ENCODE data around the gene CACTIN. TPM values are rescaled to one million over a fixed set of nuclear protein-coding genes. Genes with fewer than 3 reads are reported as not detected.
"Not testable (repeated sequence)": the region's sequence is repeated elsewhere in the genome, so short reads cannot be mapped to it uniquely, and the experiment has no call there.

CACTIN gene
- total RNA-seq, 1 donor from 2014 or later = 13.5 TPM

DNA sequence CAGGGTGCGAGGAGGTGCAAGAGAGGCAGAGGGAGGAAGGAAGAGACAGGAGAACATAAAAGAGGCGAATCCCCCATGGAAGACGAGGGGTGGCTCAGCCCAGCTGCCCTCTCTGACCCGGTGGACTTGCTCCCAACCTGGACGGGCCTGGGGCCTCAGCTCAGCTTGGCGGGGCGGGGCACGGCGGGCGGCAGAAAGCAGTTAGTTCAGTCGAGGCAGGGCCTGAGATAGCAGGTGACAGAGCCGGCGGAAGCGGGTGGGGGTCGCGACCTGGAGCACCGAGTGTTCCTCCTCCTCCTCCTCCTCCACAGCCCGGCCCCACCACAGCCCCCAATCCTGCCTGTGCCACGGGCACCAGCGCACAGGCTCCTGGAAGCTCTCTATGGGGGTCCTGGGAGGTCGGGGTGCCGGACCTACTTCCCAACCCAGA lies 7.0 kb upstream of the CACTIN start:
- no peak for ATAC-seq
- DNase-seq = no peak
- intact Hi-C loops (cut with micrococcal nuclease) = no loop called here

DNA sequence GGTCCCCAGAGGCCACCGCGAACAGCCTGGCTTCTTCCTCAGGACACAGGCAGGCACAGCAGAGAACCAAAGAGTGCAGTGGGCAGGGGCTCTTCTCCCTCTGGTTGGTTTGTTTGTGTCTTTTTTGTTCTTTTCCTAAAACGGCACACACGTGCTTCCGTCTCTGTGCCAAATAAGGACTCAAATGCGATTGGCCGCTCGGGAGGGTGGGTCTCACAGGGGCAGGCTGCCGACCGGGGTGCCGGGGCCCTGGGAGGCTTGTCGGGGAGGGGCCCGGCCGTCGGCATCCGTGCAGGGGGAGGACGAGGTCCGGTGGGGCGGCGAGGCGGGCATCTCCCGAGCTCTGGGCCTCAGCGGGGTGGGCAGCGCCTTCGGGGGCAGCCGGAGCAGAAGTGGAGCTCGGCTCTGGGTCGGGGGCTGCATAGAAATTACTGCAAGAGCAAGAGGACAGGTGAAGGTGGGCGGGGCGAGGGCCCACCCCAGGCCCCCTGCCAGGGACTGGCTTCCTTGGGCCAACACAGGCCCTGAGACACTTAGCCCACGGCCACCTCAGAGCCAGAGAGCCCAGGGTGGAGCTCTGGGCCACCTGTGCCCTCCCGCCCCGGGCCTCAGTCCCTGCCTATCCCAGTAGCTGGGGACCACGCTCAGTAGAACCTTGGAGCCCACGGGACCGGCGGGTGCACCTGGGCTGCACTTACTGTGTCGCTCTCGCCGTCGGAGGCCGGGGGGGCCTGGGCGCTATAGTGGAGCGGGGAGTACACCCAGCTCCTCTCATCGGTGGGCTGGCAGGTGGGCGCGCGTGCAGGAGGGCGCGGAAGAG lies 6.4 kb upstream of the CACTIN start:
- ATAC-seq (no peak), DNase-seq (no peak)
- intact Hi-C loops (cut with micrococcal nuclease) = no loop called here

DNA sequence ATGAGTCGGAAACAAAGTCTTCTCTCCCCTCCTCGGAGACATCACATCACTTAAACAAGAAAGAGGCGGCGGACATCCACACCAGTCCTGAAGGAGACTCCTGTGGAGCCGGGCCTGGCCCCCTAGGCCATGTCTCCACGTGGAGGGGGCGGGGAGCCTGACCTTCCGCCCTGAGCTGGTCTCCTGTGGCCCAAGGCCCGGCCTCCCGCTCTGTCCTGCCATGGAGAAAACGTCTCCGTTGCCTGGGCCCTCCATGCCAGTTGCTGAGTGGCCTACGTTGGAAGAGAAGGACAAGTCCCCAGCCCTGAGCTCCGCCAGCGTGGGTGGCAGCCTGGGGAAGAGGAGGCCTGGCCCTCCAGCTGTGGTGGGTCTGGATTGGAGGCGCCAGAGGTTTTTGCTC lies 5.5 kb upstream of the CACTIN start:
- intact Hi-C loops (cut with micrococcal nuclease) = no loop called here
- no peak for ATAC-seq

DNA sequence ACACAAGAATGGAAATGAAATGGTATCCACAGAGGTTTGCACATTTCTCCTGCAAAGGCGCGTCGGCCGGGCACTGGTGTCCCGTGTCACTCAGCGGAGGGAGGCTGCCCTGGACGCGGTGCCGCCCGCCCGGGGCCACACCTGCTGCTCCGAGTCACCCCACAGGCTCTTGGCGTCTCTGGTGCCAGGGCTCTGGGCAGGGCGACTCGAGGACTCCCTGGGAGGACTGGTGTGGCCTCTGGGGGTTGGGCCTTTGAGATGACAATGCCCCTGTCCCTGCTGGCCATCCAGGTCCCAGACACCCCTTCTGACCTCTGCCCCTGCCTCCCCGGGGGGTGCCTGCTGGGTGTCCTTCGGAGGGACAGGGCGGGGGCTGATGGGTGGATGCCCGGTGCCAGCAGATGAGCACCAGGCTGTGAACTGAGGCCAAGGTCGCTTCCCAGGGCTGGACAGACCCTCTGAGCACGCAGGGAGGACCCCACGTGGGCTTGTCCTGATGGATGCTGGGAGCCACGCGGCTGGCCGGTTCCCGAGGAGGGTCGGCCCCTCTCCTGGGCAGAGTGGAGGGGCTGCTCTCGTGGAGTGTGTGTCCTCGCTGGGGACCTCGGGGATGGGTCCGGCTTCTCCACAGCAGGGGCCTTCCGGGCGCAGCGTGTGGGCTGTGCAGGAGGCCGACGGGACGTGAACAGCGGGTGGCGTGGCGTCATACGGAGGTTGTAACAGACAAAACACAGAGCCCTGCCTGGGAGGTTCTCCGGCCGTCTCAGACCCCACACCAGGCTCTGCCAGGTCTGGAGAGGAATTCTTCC lies 4.7 kb upstream of the CACTIN start:
- ATAC-seq = no peak
- intact Hi-C loops (cut with micrococcal nuclease) = no loop called here
- no peak for DNase-seq

More for the DNA sequence above, 5.5 kb upstream of the CACTIN start:
- DNase-seq = no peak

DNA sequence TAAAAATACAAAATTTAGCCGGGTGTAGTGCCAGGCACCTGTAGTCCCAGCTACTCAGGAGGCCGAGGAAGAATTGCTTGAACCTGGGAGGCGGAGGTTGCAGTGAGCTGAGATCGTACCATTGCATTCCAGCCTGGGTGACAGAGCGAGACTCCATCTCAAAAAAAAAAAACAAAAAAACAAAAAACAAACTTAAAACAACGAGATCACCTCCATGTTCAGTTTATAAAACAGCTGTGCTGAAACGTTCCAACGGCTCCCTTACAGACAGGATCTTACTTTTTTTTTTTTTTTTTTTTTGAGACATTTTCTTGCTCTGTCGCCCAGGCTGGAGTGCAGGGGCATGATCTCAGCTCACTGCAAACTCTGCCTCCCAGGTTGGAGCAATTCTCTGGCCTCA lies 2.2 kb upstream of the CACTIN start:
- DNase-seq; intact Hi-C loops (cut with micrococcal nuclease); ATAC-seq: not testable (repeated sequence)

DNA sequence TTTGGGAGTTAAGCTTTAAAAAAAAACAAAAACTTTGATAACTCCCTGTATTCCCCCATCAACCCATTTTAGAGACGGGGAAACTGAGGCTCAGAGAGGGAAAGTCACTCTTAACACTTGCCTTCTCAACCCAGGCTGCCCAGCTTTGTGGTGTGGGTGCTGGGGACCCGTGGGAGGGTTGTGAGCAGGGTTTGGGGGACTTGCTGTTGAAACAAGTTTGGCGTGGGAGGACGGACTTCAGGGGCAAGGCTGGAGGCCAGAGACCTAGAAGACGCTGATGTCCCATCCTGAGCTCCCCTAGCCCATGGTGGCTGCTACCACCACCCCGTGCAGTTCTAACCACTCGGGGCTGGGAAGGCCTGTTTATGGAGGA lies 747 bp upstream of the CACTIN start:
- intact Hi-C loops (cut with micrococcal nuclease) = no loop called here

DNA sequence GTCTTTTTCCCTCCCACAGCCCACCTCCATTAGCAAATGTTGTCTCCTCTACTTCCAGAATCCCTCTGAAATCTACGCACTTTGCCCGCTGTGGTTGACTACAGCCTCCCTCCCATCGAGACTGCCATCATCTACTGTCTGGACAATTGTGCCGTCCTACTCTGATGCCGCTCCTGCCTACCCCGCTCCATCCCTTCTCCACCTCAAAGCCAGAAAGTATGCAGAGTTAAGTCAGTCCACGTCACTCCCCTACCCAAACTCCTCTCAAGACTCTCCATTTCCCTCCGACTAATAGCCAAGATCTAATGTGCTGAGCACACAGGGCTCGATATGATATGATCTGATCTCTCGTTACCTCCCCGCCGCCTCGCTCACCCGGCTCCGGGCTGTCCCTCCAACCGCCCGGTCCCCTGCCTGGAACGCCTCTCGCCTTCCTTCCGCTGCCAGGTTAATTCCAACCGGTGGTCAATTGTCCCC lies 556 bp downstream of the CACTIN start:
- DNase-seq = no peak
- intact Hi-C loops (cut with micrococcal nuclease) = no loop called here
- no peak for ATAC-seq

More for the DNA sequence above, 747 bp upstream of the CACTIN start:
- ATAC-seq = no peak
- no peak for DNase-seq

DNA sequence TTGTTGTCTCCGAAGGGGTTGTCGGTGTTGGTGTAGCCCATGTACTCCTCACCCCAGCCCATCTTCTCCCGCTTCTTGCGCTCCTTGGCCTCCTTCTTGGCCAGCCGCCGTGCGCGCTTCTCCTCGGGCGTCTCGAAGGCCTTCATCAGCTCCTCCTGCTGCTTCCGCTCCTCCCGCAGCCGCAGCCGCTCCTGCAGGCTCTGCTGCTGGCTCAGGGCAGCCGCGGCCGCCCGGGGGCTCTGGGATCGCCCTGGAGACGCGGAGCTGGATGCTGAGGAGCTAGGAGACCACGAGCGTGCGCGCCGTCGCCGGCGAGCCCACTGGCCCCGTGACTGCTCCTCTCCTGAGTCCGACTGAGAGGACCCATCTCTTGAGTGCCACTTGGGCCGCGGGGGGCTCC lies 2.9 kb downstream of the CACTIN start:
- intact Hi-C loops (cut with micrococcal nuclease) = no loop called here
- DNase-seq (no peak), ATAC-seq (no peak)

DNA sequence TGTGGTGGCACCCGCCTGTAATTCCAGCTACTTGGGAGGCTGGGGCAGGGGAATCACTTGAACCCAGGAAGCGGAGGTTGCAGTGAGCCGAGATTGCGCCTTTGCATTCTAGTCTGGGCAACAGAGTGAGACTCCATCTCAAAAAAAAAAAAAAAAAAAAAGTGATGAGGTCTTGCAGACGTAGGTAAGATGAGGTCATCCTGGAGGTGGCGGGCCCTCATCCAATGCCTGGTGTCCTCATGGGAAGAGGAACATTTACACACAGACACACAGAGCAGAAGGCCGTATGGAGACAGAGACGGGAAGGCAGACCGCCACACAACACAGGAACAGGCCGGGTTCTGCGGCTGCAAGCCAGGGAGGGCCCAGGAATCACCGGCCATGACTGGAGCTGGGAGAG lies 4.4 kb downstream of the CACTIN start:
- intact Hi-C loops (cut with micrococcal nuclease) = no loop called here
- ATAC-seq = no peak
- DNase-seq = no peak

DNA sequence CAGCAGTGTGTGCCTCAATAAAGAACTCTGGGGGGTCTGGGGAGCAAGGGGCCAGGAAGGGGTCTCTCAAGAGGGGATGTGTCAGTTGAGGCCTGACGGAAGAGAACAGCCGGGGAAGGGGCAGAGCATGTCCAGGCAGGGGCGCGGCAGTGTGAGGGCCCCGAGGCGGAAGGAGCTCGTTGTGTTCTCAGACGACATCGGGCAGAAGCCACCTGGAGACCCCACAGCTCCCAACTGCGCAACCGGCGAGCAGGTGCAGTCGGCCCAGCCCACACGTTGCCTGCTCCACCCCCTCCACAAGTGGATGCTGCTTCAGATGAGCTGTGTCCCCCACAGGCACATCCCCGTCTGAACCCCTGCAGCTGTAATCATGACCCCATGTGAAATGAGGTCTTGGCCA lies 4.9 kb downstream of the CACTIN start:
- no peak for ATAC-seq
- intact Hi-C loops (cut with micrococcal nuclease) = no loop called here
- no peak for DNase-seq

DNA sequence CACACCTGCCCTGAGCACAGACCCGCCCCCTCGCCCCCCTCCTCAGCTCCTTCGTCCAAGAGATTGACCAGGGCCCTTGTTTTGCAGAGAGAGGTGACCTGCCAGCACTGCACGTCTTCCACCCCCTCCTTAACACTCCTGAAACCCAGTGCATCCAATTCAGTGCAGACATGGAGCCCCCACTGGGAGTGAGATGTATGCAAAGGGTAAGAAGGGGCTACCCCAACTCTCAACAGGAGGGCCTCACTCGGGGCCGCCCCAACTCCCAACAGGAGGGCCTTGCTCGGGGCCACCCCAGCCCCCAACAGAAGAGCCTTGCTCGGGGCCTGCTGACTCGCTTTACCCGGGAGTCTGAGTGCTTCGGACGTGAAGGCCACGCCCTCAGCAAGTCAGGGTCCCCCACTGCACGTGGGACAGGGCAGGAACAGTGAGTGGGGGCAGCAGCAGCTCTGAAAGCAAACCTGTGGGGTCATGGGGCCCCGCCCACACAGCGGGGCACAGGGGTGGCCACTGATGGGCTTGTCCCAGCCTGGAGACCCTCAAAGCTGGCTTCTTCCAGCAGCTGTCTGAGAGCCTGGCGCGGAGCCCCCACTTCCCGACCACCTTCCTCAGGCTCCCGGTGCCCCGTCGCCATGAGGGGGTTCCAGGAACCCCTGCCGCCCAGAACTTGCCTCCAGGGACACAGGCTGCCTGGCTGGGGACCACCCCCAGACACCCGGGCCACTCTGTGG lies 5.6 kb downstream of the CACTIN start:
- intact Hi-C loops (cut with micrococcal nuclease) = no loop called here
- DNase-seq (no peak), ATAC-seq (no peak)

DNA sequence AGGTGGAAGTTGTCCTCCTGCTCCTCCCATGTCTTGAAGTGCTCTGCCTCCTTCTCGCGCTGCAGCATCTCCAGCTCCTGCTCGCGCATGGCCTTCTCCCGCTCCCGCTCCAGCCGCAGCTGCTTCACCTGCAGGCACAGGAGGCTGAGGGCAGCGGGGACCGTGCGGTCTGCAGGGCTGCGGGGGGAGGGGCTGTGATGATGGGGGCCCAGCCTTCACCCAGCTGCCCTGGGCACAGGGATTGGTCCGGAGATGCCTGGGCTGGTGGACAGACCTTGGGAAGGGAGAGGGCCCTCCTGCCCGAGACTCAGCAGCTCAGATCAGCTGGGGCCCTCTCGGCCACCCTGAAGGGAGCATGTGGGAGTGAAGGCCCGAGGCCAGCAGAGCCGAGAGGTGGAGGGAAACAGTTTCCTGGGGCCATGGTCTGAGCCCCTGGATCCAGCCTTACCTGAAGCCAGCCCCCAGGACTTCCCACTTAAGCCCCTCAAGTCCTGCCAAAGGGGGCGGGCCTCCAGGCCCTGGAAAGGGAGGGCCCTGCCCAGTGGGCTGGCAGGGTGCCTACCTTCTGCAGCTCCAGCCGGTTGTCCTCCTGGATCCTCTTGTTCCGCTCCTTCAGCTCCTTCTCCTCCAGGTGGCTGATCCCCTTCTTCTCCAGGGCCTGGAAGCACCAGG lies 6.3 kb downstream of the CACTIN start:
- ATAC-seq (no peak), DNase-seq (no peak)
- intact Hi-C loops (cut with micrococcal nuclease) = no loop called here

DNA sequence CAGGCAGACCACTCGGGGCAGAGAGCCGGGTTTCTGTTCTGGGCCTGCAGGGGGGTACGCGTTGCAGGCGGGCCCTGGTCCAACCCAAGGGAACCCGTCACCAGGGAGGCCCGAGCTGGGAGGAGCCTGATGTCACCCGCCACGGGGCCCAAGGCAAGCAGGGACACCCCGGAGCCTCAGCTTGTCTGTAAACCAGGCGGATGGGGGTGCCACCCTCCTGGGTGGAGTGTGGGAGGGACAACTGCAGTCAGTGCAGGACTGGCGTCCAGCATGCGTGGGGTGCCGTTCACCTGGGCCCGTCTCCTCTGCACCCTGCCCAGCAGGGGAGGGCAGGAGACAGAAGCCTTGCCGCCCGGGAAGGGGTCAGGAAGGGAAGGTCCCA lies 7.0 kb downstream of the CACTIN start:
- DNase-seq (no peak), ATAC-seq (no peak)
- intact Hi-C loops (cut with micrococcal nuclease) = no loop called here

DNA sequence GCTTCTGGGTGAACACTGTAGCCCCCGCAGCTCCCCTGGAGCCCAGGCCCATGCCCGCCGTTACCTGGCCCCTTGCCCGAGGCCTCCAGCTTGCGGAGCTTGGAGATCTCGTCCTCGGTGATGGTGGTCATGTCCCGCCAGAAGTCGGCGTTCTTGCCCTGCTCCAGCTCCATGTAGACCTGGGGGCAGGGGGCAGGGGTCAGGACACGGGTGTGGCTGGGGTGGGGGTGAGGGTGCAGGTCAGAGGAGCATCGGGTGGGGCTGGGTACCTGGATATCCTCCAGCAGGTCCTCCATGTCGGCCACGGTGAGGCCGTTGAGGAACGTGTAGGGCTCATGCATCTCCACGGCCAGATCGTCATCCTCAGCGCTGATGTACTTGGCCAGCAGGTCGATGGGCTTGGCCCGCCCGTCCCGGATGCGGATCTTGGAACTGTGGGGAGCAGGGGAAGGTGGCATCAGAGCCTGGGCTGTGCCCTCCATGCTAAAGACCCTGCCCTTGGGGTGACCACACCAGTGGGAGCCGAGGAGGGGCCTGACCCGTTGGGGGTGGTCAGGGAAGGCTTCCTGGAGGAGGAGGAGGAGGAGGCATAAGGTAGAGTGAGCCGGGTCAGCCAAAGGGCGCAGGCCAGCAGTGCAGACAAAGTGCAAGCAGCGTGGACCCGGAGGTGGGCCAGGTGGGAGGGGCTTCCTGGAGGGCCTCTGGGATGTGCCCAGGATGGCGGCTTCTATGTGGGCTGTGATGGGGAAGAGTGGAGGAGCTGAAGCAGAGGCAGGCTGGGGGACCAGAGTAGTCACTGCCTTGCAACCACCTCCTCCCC lies 7.6 kb downstream of the CACTIN start:
- DNase-seq (no peak), ATAC-seq (no peak)
- intact Hi-C loops (cut with micrococcal nuclease) = no loop called here

DNA sequence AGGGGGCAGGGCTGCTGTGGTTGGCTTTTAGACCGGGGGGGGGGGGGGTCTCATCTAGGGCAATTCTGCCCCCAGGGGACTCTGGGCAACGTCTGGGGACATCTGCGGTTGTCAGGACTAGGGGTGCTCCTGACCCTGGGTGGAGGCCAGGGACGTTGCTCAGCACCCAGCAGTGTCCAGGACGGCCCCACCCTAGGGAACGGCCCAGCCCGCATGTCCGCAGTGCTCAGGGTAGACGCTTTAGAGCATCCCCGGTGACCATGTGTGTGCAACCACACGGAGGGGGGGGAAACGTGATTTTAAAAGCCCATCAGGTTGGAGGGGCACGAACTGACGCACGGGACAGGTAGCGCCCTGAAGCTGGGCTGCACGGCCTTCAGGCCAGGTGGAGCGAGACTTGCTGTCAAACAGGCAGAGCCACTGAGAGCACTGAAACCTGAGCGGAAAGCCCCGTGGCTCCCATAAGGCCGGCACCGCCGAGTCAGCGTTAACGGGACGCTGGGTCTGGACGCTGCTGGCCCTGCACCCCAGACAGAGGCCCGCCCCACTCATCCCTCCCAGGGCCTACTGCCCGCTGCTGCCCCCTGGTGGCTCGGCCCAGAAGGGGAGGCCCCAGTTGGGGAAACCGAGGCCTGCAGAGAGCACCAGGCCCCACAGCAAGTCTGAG lies 8.3 kb downstream of the CACTIN start:
- intact Hi-C loops (cut with micrococcal nuclease) = no loop called here
- DNase-seq = peak; percentile 84
- ATAC-seq = peak; percentile 84

DNA sequence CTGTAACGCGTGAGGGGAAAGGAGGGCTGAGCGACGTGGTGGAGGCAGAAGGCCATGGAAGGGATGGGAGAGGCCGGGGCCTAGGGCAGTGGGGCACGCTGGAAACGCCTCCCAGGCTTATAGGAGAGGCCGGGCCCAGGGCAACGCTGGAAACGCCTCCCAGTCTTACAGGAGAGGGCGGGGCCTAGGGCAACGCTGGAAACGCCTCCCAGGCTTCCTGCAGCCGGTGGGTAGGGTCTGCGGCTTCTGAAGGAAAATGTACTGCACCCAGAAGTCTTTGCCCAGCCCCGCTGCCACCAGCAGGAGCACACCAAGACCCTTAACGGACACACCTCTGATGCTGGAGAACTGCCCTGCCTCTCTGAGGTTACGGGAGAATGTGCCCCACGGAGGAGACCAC lies 9.1 kb downstream of the CACTIN start:
- DNase-seq (no peak), ATAC-seq (peak; percentile 34)

DNA sequence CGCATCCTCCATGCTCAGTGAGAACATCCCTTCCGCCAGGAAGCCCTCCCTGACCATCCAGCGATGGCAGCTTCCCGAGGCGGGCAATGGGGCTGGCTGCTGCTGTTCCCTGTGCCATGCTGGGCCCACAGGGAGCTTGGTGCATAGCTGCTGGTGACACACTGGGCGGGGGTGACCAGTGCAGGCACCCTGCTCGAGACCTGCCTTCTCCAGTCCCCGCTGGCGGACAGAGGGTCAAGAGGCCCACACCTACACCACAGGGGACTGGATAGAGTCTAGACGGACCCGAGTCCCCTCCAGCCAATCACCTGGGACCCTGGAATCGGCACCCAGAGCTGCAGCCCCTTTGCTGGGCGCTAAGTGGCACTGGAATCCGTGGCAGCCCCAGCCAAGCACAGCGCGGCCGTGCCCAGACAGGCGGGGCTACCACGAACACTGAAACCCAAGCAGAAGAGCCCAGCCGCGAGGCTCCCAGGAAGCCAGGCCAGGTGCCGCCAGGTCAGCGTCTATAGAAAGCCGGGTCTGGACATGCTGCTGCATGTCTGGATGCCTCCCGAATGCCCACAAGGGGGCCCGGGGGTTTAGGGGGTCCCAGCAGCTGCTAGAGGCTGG lies 11.0 kb downstream of the CACTIN start:
- intact Hi-C loops (cut with micrococcal nuclease) = no loop called here
- no peak for DNase-seq

More for the DNA sequence above, 9.1 kb downstream of the CACTIN start:
- intact Hi-C loops (cut with micrococcal nuclease) = no loop called here

More for the DNA sequence above, 11.0 kb downstream of the CACTIN start:
- no peak for ATAC-seq

Measured in left ventricle myocardium superior (tissue), 1 donor.